K562 (cell line): ENCODE results near the gene ITGB5. TPM values are rescaled to one million over a fixed set of nuclear protein-coding genes. Genes with fewer than 3 reads are reported as not detected.

ENCODE experiments used
- ATF6 ChIP-seq: sonication (generic); formaldehyde crosslinking; IDR thresholded peaks from 2 replicates; pipeline ENCODE4 v1.4.0; 2020; ENCODE audit warnings: mild to moderate bottlenecking, missing genetic modification reagents
- CC2D1A ChIP-seq: fragments of 450-650 bp; IDR thresholded peaks from 2 replicates; pipeline ENCODE4 v1.6.1; 2017; ENCODE audit warnings: mild to moderate bottlenecking
- CHAMP1 ChIP-seq: fragments of 450-650 bp; IDR thresholded peaks from 2 replicates; pipeline ENCODE4 v1.6.1; 2016; ENCODE audit warnings: mild to moderate bottlenecking
- CHD1 ChIP-seq: fragments of 200-600 bp; sonication (generic); IDR thresholded peaks from one replicate; pipeline ENCODE4 v1.6.1; 2012; ENCODE audit warnings: mild to moderate bottlenecking, moderate library complexity, low read length, inconsistent platforms
- RFX7 ChIP-seq: fragments of 250-450 bp; sonication (Bioruptor Pico); IDR thresholded peaks from 2 replicates; pipeline ENCODE4 v1.5.1; 2021; ENCODE audit warnings: mild to moderate bottlenecking
- RHOXF2B ChIP-seq: fragments of 250-450 bp; sonication (Bioruptor Pico); conservative IDR thresholded peaks from 2 replicates; pipeline ENCODE4 v1.5.1; 2021
- STAG1 ChIP-seq: sonication (generic); formaldehyde crosslinking; IDR thresholded peaks from 2 replicates; pipeline ENCODE4 v1.5.0; 2020; ENCODE audit warnings: missing genetic modification reagents, borderline replicate concordance
- THRA ChIP-seq: fragments of 450-650 bp; IDR thresholded peaks from 2 replicates; pipeline ENCODE4 v1.6.1; 2017; ENCODE audit warnings: mild to moderate bottlenecking, moderate library complexity
- TSHZ1 ChIP-seq: fragments of 250-450 bp; sonication (Bioruptor Pico); IDR thresholded peaks from 2 replicates; pipeline ENCODE4 v1.4.0; 2020; ENCODE audit warnings: mild to moderate bottlenecking, moderate library complexity
- ZFP30 ChIP-seq: fragments of 250-450 bp; sonication (Bioruptor Pico); IDR thresholded peaks from 2 replicates; pipeline ENCODE4 v1.8.0; 2022; ENCODE audit warnings: moderate library complexity, mild to moderate bottlenecking, inconsistent platforms, borderline replicate concordance
- ZNF609 ChIP-seq: sonication (generic); formaldehyde crosslinking; IDR thresholded peaks from 2 replicates; pipeline ENCODE4 v1.8.1; 2023; ENCODE audit warnings: missing genetic modification reagents, mild to moderate bottlenecking, borderline replicate concordance
- polyA plus RNA-seq, 8 experiments: library from polyadenylated mRNA; depleted of rRNA in 4 of 8; stranded (reverse) in 5 of 8; unstranded in 3 of 8; fragments of >200 nt; fragmentation: Nextera tagmentation in 2 of 8; fragmentation: Illumina TruSeq in 1 of 8; extraction: Ambion mirVana in 2 of 8; extraction: Trizol in 1 of 8; gene quantifications; 2 replicates each; pipeline versions ENCODE4 v1.2.1 to v1.2.3, GENCODE V29; 2011 to 2014; ENCODE audit warnings: inconsistent platforms in 1 of 8, missing spikeins in 1 of 8
- total RNA-seq, 7 experiments: library from RNA; depleted of rRNA in 6 of 7; stranded (reverse); fragments of >200 nt in 6 of 7; fragmentation: Illumina TruSeq in 2 of 7; extraction: Trizol in 2 of 7; gene quantifications; 2 replicates each; pipeline versions ENCODE4 v1.2.1 to v1.2.3, GENCODE V29; 2011 to 2021; ENCODE audit warnings: low replicate concordance in 1 of 7

The ITGB5 gene
- total and polyA plus RNA-seq, 9 of the 15 experiments (the other 6 are each of a cell fraction or from before 2014, with no cell fraction given) = 1.7 to 46.8 (median 9.9) TPM

- TF ChIP-seq CHD1 = no peak
- no peak for TF ChIP-seq RFX7 (CRISPR knock-in tag)
- no peak for TF ChIP-seq ZFP30 (CRISPR knock-in tag)
- TF ChIP-seq TSHZ1 (CRISPR knock-in tag) = no peak
- TF ChIP-seq ATF6 (CRISPR knock-in tag) = no peak
- no peak for TF ChIP-seq CHAMP1
- TF ChIP-seq CC2D1A = no peak
- no peak for TF ChIP-seq STAG1
- TF ChIP-seq ZNF609 (CRISPR knock-in tag) = no peak
- TF ChIP-seq THRA = no peak
- TF ChIP-seq RHOXF2B (CRISPR knock-in tag) = no peak
Observed at GRCh38 chr3:124812291-124813265, 74.6 kb downstream of the ITGB5 start (continued).
